ENCODE measurements around the gene ATP2C2.

Gene ATP2C2

DNA sequence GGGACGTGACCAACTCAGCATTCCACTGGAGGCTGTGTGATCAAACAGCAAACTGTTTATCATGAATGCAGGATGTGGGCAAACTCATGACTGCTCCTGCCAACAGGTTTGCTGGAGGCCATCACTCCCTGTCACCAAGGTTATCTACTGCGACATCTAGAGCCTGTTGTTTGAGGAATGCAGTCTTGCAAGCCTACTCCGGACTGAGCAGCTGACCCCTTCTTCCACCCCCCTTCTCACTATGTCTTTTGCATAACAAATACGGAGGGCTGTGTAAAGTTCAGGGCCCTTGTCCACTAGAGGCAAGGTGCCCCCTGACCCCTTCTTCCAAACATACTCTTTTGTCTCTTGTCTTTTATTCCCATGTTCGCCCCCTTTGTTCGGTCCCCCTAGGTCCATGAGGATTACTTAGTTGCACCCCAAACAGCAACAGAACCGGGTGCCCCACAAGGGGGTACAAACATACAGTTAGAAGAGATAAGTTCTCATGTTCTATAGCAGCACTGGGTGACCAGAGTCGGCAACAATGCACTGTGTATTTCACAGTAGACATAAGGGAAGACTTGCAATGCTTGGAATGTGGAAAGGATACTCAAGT lies 107.4 kb downstream of the ATP2C2 start:
- no peaks in the 10 kb centered on the region for H3K36me3 ChIP-seq (ENCODE audit: control insufficient read depth, insufficient read depth, low read length)

GRCh38 chr16:84476401-84476800 lies 108.1 kb downstream of the ATP2C2 start:
- H3K36me3 ChIP-seq (ENCODE audit: control insufficient read depth, insufficient read depth, low read length): no peaks in the 10 kb centered on the region
- H3K27me3 ChIP-seq (ENCODE audit: control insufficient read depth, insufficient read depth, low read length): no peaks in the 10 kb centered on the region
- H3K27ac ChIP-seq (ENCODE audit: low read depth, low read length): no peak overlapping the region
- no peak overlapping the region for H3K4me3 ChIP-seq (ENCODE audit: low read length)
- no peak overlapping the region for H3K9ac ChIP-seq (ENCODE audit: low read length)
- H3K4me1 ChIP-seq (ENCODE audit: control insufficient read depth, insufficient read depth, low read length): no peaks in the 10 kb centered on the region

More for the DNA sequence above, 107.4 kb downstream of the ATP2C2 start:
- Histone ChIP-seq H3K27ac (ENCODE audit: low read depth, low read length) (no peak overlapping the region), H3K9ac (ENCODE audit: low read length) (no peak overlapping the region), H3K4me1 (ENCODE audit: control insufficient read depth, insufficient read depth, low read length) (no peaks in the 10 kb centered on the region), H3K4me3 (ENCODE audit: low read length) (no peak overlapping the region), H3K27me3 (ENCODE audit: control insufficient read depth, insufficient read depth, low read length) (no peaks in the 10 kb centered on the region)

DNA sequence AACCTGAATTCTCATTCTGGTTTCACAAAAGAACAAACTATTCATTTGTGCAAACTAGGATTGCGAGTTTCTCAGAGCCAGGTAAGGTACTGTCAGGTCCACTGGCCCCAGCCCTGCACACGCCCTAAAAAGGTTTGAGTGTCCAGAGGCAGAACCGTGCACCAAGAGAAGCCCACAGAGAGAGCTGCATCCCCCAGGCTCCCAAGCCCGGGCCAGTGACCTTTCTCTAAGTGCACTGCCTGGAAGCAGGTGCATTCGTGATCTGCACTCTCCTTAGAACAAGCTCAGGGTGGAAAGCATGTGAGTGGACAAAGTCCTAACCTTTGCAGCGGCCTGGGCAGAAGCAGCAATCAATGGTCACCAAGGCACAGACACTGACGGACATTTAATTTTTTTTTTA lies 109.3 kb downstream of the ATP2C2 start:
- Histone ChIP-seq H3K36me3 (ENCODE audit: control insufficient read depth, insufficient read depth, low read length) (no peaks in the 10 kb centered on the region), H3K4me3 (ENCODE audit: low read length) (no peak overlapping the region), H3K27ac (ENCODE audit: low read depth, low read length) (no peak overlapping the region), H3K27me3 (ENCODE audit: control insufficient read depth, insufficient read depth, low read length) (no peaks in the 10 kb centered on the region), H3K9ac (ENCODE audit: low read length) (no peak overlapping the region), H3K4me1 (ENCODE audit: control insufficient read depth, insufficient read depth, low read length) (no peaks in the 10 kb centered on the region)

DNA sequence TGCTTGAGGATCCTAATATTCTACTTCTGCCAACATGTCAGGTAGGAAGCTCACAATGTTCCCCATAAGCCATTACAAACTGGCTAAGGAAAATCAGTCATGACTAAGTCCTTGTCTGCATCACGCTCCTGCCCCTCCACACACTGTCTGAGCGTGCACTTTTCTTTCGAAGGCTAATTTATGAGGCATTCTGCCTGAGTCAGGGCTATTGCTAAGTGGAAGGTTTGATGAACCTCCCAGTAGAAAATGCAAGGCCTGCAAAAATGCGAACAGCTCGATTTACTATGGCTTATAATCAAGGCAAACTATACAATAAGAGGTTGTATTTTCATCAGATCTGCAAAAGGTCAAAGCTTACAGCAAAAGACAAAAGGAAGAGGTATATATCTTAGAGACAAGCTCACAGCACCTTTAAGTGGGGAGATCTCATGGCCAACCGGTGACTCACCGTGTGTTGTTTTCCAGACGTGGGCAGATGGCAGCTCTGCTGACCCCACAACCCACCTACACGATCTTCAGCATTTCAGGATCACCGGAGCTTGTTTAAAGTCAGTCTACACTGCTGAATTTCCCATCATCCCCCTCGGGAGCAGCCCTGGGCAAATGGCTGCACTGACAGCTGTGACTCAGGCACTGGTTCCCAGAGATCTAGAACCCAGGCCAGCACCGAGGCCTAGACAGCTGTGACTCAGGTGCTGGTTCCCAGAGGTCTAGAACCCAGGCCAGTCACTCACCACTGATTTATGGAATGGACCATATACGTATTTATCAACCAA lies 110.0 kb downstream of the ATP2C2 start:
- no peaks in the 10 kb centered on the region for H3K4me1 ChIP-seq (ENCODE audit: control insufficient read depth, insufficient read depth, low read length)
- no peak overlapping the region for H3K27ac ChIP-seq (ENCODE audit: low read depth, low read length)
- no peak overlapping the region for H3K4me3 ChIP-seq (ENCODE audit: low read length)
- no peaks in the 10 kb centered on the region for H3K27me3 ChIP-seq (ENCODE audit: control insufficient read depth, insufficient read depth, low read length)
- no peak overlapping the region for H3K9ac ChIP-seq (ENCODE audit: low read length)
- H3K36me3 ChIP-seq (ENCODE audit: control insufficient read depth, insufficient read depth, low read length): no peaks in the 10 kb centered on the region

- Histone ChIP-seq H3K36me3 (ENCODE audit: control insufficient read depth, insufficient read depth, low read length) (no peaks in the 10 kb centered on the region), H3K27ac (ENCODE audit: low read depth, low read length) (no peak overlapping the region)
Measured at GRCh38 chr16:84479716-84480450, 111.5 kb downstream of the ATP2C2 start.

DNA sequence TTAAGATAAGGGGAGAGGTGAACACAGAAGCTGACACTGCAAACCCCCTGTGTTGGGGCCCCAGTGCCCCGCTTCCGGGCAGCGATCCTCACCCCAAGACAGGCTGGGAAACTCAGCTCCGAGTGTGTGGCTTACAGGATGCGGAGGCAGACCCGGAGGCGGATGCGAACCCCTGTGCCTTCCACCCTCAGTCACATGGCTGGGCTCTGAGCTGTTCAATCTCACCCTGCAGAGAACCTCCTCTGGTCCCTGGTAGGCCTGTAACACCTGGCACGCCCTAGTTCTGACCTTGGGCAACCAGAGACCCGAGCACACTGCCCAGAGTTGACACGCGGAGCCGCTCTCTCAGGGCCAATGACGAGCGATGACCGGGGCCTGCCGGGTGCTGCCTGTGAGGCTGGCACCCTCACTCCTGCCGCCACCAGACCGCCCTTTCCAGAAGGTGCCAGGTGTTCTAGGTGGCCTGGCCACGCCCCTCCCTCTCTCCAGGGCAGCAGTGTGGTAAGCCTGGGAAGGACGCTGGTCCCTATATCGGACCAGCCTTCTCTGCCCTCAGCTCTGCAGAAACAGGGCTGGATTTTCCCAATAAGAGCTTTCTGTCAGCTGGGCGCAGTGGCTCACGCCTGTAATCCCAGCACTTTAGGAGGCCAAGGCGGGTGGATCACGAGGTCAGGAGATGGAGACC lies 112.9 kb downstream of the ATP2C2 start:
- H3K4me1 ChIP-seq (ENCODE audit: control insufficient read depth, insufficient read depth, low read length): no peaks in the 10 kb centered on the region
- no peaks in the 10 kb centered on the region for H3K36me3 ChIP-seq (ENCODE audit: control insufficient read depth, insufficient read depth, low read length)
- no peak overlapping the region for H3K4me3 ChIP-seq (ENCODE audit: low read length)
- no peaks in the 10 kb centered on the region for H3K27me3 ChIP-seq (ENCODE audit: control insufficient read depth, insufficient read depth, low read length)
- no peak overlapping the region for H3K9ac ChIP-seq (ENCODE audit: low read length)
- H3K27ac ChIP-seq (ENCODE audit: low read depth, low read length): no peak overlapping the region

More at GRCh38 chr16:84479716-84480450, 111.5 kb downstream of the ATP2C2 start:
- H3K4me3 ChIP-seq (ENCODE audit: low read length): no peak overlapping the region
- H3K27me3 ChIP-seq (ENCODE audit: control insufficient read depth, insufficient read depth, low read length): no peaks in the 10 kb centered on the region
- H3K4me1 ChIP-seq (ENCODE audit: control insufficient read depth, insufficient read depth, low read length): no peaks in the 10 kb centered on the region
- H3K9ac ChIP-seq (ENCODE audit: low read length): no peak overlapping the region

DNA sequence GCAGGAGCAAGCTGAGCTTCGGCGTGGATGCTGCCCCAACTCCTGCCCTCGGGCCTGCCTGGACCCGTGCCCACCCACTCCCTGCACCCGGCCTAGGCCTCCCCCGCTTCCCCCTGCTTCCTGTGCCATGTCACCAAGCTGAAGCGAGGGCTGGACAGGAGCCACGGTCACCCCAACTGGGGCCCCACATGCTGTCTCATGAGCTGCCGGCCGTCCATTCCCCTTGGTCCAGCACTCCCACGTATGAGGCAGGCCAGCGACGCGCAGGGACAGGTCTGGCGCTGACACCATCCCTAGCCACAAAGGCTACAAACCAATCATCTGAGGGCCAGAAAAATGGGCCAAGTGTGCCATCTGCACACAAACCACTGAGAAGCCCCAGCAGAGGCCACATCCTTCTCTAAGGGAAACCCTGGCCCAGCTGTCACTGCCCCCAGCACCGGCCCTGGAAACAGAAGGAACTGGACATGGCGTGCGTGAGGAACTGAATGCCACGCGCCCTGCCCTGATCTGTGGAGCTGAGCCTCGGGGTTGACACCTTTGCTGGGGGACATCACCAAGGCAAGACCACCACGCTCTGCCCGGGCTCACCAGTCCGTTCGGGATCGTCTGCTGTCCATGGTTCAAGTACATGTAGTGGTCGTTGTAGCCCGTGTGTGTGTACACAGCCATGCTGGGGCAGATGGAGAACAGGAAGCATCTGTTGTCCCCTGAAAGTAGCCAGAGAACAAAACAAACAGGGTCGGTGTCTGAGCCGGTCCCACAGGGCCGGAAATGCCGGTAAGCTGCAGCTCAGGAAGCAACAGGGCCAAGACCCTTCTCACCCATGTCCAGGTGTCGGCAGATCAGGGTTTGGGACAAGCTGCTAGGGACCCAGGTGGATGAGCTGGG lies 113.9 kb downstream of the ATP2C2 start:
- no peak overlapping the region for H3K4me3 ChIP-seq (ENCODE audit: low read length)
- H3K36me3 ChIP-seq (ENCODE audit: control insufficient read depth, insufficient read depth, low read length): no peaks in the 10 kb centered on the region
- no peak overlapping the region for H3K27ac ChIP-seq (ENCODE audit: low read depth, low read length)
- H3K27me3 ChIP-seq (ENCODE audit: control insufficient read depth, insufficient read depth, low read length): no peaks in the 10 kb centered on the region
- H3K4me1 ChIP-seq (ENCODE audit: control insufficient read depth, insufficient read depth, low read length): no peaks in the 10 kb centered on the region
- H3K9ac ChIP-seq (ENCODE audit: low read length): no peak overlapping the region

DNA sequence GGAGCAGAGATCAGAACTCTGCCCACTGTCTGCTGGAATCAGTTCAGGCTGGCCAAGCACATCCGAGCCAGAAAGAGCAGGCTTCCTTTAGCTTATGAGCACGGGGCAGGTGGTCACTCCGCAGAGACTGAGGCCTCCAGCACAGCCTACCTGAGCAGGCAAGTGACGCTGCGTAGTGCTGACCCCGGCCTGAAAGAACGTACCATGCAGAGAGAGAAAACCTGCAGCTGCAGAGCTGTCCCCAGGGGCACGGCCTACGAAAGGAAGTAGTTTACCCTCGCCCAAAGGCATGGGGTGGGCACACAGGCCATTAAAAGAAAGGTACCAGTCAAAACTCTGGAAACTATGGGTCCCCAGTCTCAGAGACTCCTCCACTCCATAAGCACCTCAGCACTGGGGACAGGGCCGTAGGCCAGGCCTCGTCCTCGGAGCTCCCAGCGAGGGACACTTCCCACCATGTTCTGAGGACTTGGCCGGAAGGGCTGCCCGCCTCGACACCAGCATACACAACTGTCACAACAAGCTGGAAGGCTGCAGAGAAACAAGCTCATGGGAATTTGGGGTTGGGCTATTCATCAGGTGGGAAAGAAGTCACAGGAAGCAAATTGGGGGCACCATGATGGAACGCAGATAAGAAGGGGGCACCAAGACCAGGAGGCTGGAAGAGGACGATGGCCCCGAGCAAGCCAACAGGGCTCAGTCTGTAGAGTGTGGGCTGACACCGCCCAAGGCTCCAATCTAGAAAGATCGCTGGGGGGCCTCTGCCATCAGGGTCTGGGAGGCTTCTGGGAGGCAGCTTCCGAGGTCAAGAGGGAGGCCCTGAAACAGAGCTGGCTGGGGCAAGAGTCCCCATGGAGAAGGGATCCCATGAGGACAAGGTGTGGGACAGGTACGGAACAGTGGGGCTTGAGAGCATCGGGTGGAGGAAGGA lies 114.9 kb downstream of the ATP2C2 start:
- Histone ChIP-seq H3K36me3 (ENCODE audit: control insufficient read depth, insufficient read depth, low read length) (no peaks in the 10 kb centered on the region), H3K9ac (ENCODE audit: low read length) (no peak overlapping the region), H3K4me1 (ENCODE audit: control insufficient read depth, insufficient read depth, low read length) (no peaks in the 10 kb centered on the region), H3K27ac (ENCODE audit: low read depth, low read length) (no peak overlapping the region), H3K27me3 (ENCODE audit: control insufficient read depth, insufficient read depth, low read length) (no peaks in the 10 kb centered on the region), H3K4me3 (ENCODE audit: low read length) (no peak overlapping the region)

DNA sequence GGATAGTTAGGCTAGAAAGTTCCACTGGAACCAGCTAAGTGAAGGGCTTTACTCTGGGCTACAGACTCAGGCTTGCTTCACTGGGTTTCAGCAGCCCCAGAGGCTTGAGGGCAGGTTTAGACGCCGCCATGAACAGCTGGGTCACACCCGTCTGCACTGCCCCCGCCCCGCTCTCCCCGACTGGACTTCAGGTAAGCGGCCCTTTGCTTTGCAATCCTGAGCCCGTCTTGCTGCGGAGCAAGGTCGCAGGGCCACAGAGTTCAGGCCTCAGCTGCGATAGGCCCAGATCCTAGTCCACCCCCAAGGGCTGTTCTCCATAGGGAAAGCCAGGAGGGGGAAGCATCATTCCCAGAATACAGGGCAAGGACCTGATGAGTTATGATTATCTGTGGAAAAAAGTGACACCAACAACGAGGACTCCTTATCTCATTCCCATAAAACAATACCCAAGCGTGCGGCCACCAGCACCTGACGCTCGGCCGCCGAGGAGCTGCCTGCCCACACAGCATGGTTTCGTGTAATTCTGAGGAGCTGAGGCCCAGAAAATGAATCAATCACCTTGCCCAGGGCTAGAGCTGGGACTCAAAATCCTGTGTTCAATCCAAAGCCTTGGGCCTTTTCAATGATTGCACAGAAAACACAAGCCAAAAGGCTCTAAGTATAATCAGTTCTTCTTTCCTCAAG lies 115.7 kb downstream of the ATP2C2 start:
- no peaks in the 10 kb centered on the region for H3K36me3 ChIP-seq (ENCODE audit: control insufficient read depth, insufficient read depth, low read length)
- no peak overlapping the region for H3K4me3 ChIP-seq (ENCODE audit: low read length)

DNA sequence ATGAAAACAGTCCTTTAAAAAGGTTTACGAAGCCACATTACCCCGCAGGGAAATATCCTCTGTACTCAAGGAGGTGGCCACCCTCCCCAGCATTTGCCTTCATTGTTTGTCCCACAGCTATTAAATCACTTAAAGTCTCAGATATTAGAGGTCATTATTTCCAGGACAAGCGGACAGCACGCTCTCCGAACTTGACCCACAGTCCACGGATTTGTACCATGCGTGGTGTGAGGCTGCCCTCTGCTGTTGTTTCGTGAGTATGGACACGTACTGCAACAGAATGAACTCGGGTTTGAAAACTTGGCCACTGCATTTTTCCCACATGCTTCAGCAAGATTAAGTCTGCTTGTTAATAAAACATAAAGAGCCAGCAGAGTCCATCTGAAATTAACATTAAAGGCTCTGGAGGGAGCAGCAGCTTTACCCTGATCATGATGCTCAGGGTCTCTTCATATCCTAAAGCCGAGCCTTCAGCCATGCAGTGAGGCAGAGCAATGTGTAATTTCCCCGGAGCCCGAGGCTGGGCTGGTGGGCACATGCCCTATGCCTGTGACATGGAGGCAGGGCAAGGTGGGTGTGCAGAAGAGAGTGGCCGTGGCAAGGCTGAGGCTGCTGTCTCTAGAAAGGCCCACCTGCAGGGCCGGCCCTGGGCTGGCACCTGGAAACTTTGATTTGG lies 116.4 kb downstream of the ATP2C2 start:
- Histone ChIP-seq H3K4me3 (ENCODE audit: low read length) (no peak overlapping the region), H3K4me1 (ENCODE audit: control insufficient read depth, insufficient read depth, low read length) (no peaks in the 10 kb centered on the region), H3K36me3 (ENCODE audit: control insufficient read depth, insufficient read depth, low read length) (peaks cover 4% of the 10 kb centered on the region), H3K27me3 (ENCODE audit: control insufficient read depth, insufficient read depth, low read length) (no peaks in the 10 kb centered on the region), H3K9ac (ENCODE audit: low read length) (no peak overlapping the region), H3K27ac (ENCODE audit: low read depth, low read length) (no peak overlapping the region)

More for the DNA sequence above, 115.7 kb downstream of the ATP2C2 start:
- Histone ChIP-seq H3K27ac (ENCODE audit: low read depth, low read length) (no peak overlapping the region), H3K27me3 (ENCODE audit: control insufficient read depth, insufficient read depth, low read length) (no peaks in the 10 kb centered on the region), H3K9ac (ENCODE audit: low read length) (no peak overlapping the region), H3K4me1 (ENCODE audit: control insufficient read depth, insufficient read depth, low read length) (no peaks in the 10 kb centered on the region)
